HG03439 (cell line): ENCODE data around the gene FBXW9.
"Not testable (repeated sequence)": the region's sequence is repeated elsewhere in the genome, so short reads cannot be mapped to it uniquely, and the experiment has no call there.

ENCODE experiments used
- ATAC-seq: cut with Tn5 transposase; IDR thresholded peaks from one replicate; pipeline ENCODE4 v1.9.1; 2021; ENCODE audit warnings: mild to moderate bottlenecking, moderate library complexity; ENCODE audit not compliant: unreplicated experiment

FBXW9 gene

GRCh38 chr19:12696366-12697335, at the start of gene FBXW9:
FBXW9 (minus strand) TSS chr19:12696631; CDS start chr19:12696581, 50 bp downstream.
- ATAC-seq = peak; percentile 72

DNA sequence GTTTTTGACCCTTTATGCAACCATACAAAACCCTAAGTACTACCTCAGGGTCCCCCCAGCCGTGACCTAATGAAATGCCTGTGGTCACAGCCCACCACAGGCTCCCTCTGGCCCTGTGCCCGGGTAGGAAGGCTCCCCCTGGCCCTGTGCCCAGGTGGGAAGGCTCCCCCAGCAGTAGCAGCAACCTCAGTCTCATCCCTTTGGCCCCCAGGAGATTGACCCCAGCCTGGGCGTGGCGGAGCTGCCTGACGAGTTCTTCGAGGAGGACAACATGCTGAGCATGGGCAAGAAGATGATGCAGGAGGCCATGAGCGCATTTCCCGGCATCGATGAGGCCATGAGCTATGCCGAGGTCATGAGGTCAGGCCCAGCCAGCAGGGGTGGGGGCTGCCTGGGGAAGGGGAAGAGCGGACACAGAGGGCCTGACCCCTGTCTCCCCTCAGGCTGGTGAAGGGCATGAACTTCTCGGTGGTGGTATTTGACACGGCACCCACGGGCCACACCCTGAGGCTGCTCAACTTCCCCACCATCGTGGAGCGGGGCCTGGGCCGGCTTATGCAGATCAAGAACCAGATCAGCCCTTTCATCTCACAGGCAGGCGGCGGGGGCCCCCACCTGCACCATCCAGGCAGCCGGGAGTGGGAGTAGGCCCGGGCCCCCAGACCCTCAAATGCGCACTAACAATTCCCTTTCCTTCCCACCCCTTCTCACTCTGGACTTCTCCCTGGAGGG, 48.9 kb upstream of the FBXW9 start:
- ATAC-seq = no peak

GRCh38 chr19:12737835-12738351, 41.5 kb upstream of the FBXW9 start:
- ATAC-seq = no peak

GRCh38 chr19:12736995-12737834, 40.8 kb upstream of the FBXW9 start, which contains the start of gene GET3:
GET3 (plus strand) TSS chr19:12737497; CDS start chr19:12737506, 9 bp downstream.
- peak; percentile 73 for ATAC-seq

DNA sequence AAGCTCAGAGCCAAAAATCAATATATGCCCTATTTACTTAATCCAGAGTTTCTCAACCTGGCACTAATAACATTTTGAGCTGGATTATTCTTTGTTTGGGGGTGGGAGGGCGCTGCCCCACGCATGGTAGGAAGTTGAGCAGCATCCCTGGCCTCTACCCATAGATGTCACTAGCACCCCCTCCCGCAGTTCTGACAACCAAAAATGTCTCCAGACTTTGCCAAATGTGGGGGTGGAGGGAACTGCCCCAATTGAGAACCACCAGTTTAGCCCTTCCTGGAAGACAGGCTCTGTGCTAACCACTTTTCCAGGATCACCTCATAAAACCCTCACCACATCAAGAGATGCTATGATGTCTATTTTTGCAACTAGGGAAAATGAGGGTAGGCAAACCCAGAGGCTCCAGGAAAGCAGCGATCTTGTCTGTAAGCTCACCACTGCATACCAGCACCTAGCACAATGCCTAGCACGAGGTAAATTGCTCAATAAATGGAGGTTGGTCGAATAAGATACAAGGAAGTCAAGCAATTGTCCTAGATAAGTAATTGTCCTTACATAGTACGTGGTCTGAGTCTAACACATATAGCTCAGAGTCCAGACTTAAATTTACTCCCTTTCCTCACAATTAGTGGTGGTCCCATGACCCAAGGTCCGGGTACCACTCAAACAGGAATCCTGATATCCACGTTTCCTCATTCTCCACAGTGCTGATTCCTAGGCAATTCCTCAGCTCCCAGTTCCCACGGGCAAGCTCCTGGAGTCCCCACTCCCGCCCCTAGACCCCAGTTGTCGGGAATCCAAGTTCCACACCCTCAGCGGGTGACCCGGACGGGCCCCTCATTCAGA, 37.2 kb upstream of the FBXW9 start:
- ATAC-seq = no peak

DNA sequence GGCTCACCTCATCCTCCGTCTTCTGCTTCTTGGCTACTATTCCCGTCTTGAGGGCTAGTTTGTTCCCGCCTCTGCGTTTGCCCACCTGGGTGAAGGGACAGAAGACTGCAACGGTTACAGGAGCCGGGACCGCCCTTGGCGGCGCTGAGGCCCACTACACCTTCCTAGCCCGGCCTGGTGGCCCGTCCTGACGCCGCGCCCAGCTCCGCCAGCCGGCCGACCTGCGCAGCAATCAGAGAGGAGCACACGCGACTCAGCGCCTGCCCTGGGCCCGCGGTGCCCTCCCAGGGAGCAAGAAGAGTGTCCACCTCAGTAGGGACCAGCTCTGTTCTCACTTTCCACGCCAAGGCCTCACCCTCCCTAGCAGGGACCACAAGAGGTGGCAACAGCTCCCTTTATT, 34.9 kb upstream of the FBXW9 start:
- no peak for ATAC-seq

GRCh38 chr19:12730064-12730463, 33.6 kb upstream of the FBXW9 start:
- no peak for ATAC-seq

GRCh38 chr19:12727745-12728433, 31.5 kb upstream of the FBXW9 start:
- ATAC-seq = no peak

GRCh38 chr19:12726988-12727316, 30.5 kb upstream of the FBXW9 start:
- no peak for ATAC-seq

DNA sequence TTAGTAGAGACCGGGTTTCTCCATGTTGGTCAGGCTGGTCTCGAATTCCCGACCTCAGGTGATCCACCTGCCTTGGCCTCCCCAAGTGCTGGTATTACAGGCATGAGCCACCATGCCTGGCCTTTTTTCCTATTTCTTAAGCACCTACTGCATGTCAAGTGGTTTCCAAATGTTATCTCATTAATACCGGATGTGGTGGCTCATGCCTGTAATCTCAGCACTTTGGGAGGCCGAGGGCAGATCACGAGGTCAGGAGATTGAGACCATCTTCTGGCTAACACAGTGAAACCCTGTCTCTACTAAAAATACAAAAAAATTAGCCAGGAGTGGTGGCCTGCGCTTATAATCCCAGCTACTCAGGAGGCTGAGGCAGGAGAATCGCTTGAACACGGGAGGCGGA, 29.2 kb upstream of the FBXW9 start:
- ATAC-seq = not testable (repeated sequence)

GRCh38 chr19:12723641-12724426, 27.4 kb upstream of the FBXW9 start, which contains the start of gene TNPO2:
TNPO2 (minus strand) TSS chr19:12723932; CDS start chr19:12720977, 2,955 bp downstream.
- ATAC-seq = no peak

DNA sequence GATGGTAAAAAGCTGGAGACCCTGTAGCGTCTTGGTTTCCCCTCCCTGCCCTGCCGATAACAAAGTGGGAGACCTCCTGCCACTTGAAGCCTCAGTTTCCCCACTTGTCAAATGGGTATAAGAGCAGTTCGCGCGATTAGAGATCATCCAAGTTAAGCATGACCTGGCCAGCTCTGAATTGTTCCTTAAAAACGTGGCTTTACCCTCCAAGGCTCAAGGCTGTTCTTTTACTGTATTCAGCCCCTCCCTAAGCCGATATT, 26.9 kb upstream of the FBXW9 start:
- ATAC-seq = no peak

DNA sequence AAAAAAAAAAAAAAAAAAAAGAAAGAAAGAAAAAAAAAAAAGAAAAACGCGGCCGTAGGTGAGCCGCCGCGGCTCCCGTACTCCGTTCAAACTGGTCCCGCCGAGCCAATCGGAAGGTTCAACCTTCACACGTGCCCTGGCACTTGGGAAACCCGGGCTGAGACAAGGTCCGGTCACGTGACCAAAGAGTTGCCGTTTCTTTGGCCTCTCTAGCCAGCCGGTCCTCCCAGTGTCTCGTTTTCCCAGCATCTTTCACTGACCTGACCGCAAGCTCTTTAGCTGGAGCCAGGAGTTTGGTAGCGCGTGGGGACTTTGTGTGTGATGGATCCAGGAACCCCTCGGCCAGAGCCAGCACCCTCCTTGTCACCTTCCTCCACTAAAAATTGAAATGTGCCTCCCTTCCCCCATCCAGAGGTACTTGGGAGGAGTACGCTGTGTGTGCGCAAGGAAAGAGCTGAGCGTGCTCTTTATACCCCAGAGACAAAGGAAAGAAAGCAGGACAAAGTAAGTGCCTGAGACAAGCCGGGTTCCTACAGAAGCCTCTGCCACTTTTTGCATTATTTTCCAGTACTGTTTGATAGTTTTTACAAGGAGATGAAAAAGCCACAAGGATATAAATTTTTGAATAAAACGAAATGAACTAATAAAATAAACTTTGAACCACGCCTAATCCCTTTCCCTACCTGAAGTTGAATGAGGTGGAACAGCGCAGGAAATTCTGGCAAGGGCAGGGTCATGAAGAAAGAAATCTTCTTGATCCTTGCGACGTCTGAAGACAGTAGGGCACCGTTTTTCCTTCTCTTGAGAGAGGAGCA, 26.3 kb upstream of the FBXW9 start:
- ATAC-seq = peak; percentile 82

- peak; percentile 14 for ATAC-seq
These were observed 25.5 kb upstream of the FBXW9 start for GRCh38 chr19:12721656-12722565.

GRCh38 chr19:12720851-12721655, 24.6 kb upstream of the FBXW9 start:
- ATAC-seq = no peak

GRCh38 chr19:12720296-12720695, 23.9 kb upstream of the FBXW9 start:
- ATAC-seq = no peak
